H9 (cell line): ENCODE data around the gene NPPC. TPM values are rescaled to one million over a fixed set of nuclear protein-coding genes. Genes with fewer than 3 reads are reported as not detected.

ENCODE experiments used
- DNase-seq: peaks from one replicate; pipeline ENCODE4 v3.0.0-alpha.2; 2017
- H2AFZ ChIP-seq: one replicate; pipeline ENCODE4 v1.6.1; 2013; ENCODE audit warnings: mild to moderate bottlenecking, low read length, control low read depth, moderate library complexity
- H2AK5ac ChIP-seq: 2 replicates; pipeline ENCODE4 v1.6.1; 2013; ENCODE audit warnings: low read length, control low read depth, mixed read lengths; ENCODE audit not compliant: insufficient read length
- H2BK120ac ChIP-seq: one replicate; pipeline ENCODE4 v1.6.1; 2013; ENCODE audit warnings: low read depth, mild to moderate bottlenecking, low read length, control low read depth, inconsistent platforms; ENCODE audit not compliant: poor library complexity, severe bottlenecking
- H2BK12ac ChIP-seq: 2 replicates; pipeline ENCODE4 v1.6.1; 2013; ENCODE audit warnings: low read length, control low read depth, mixed read lengths, low read depth; ENCODE audit not compliant: insufficient read length
- H2BK15ac ChIP-seq: 2 replicates; pipeline ENCODE4 v1.6.1; 2013; ENCODE audit warnings: low read depth, low read length, control low read depth
- H2BK20ac ChIP-seq: one replicate; pipeline ENCODE4 v1.6.1; 2013; ENCODE audit warnings: low read depth, mild to moderate bottlenecking, low read length, control low read depth, inconsistent platforms; ENCODE audit not compliant: poor library complexity, severe bottlenecking
- H2BK5ac ChIP-seq: 2 replicates; pipeline ENCODE4 v1.6.1; 2013; ENCODE audit warnings: low read length, control low read depth, mixed read lengths; ENCODE audit not compliant: insufficient read length
- H3K14ac ChIP-seq: 2 replicates; pipeline ENCODE4 v1.6.1; 2013; ENCODE audit warnings: low read length, control low read depth; ENCODE audit not compliant: insufficient read depth
- H3K18ac ChIP-seq: 2 replicates; pipeline ENCODE4 v1.6.1; 2013; ENCODE audit warnings: low read depth, mild to moderate bottlenecking, mixed read lengths, low read length, control low read depth; ENCODE audit not compliant: insufficient read length
- H3K23ac ChIP-seq: 2 replicates; pipeline ENCODE4 v1.6.1; 2013; ENCODE audit warnings: low read length, control low read depth, mixed read lengths, low read depth; ENCODE audit not compliant: insufficient read length
- H3K23me2 ChIP-seq: 2 replicates; pipeline ENCODE4 v1.6.1; 2013; ENCODE audit warnings: low read depth, mild to moderate bottlenecking, mixed read lengths, low read length, control low read depth; ENCODE audit not compliant: insufficient read length, poor library complexity, severe bottlenecking
- H3K27ac ChIP-seq: 2 replicates; pipeline ENCODE4 v1.5.1; 2013; ENCODE audit warnings: low read length, control low read depth, mixed read lengths, low read depth; ENCODE audit not compliant: insufficient read length
- H3K27me3 ChIP-seq: 2 replicates; pipeline ENCODE4 v1.6.1; 2013; ENCODE audit warnings: low read length, control low read depth, inconsistent platforms; ENCODE audit not compliant: insufficient read depth
- H3K4ac ChIP-seq: 2 replicates; pipeline ENCODE4 v1.6.1; 2013; ENCODE audit warnings: low read depth, mild to moderate bottlenecking, control low read depth, inconsistent platforms, low read length, moderate library complexity
- H3K4me1 ChIP-seq: 2 replicates; pipeline ENCODE4 v1.6.1; 2013; ENCODE audit warnings: low read length, control low read depth, inconsistent platforms; ENCODE audit not compliant: insufficient read depth
- H3K4me2 ChIP-seq: 2 replicates; pipeline ENCODE4 v1.6.1; 2013; ENCODE audit warnings: low read length, control low read depth, mixed read lengths; ENCODE audit not compliant: insufficient read length, insufficient read depth
- H3K56ac ChIP-seq: 2 replicates; pipeline ENCODE4 v1.6.1; 2013; ENCODE audit warnings: low read depth, mild to moderate bottlenecking, mixed read lengths, low read length, control low read depth; ENCODE audit not compliant: insufficient read length
- H3K79me1 ChIP-seq: 2 replicates; pipeline ENCODE4 v1.6.1; 2013; ENCODE audit warnings: low read depth, mild to moderate bottlenecking, moderate library complexity, low read length, control low read depth, inconsistent platforms; ENCODE audit not compliant: insufficient read depth, poor library complexity, severe bottlenecking
- H3K79me2 ChIP-seq: 2 replicates; pipeline ENCODE4 v1.6.1; 2013; ENCODE audit warnings: low read length, control low read depth, inconsistent platforms; ENCODE audit not compliant: insufficient read depth
- H3K9ac ChIP-seq: 2 replicates; pipeline ENCODE4 v1.6.1; 2013; ENCODE audit warnings: low read length, control low read depth, mixed read lengths; ENCODE audit not compliant: insufficient read length; ENCODE audit errors: extremely low read depth
- H3K9me3 ChIP-seq: one replicate; pipeline ENCODE4 v1.6.1; 2013; ENCODE audit warnings: low read depth, low read length, inconsistent platforms; ENCODE audit not compliant: control insufficient read depth
- H3T11ph ChIP-seq: one replicate; pipeline ENCODE4 v1.6.1; 2013; ENCODE audit warnings: mild to moderate bottlenecking, low read length, control low read depth, inconsistent platforms
- H4K20me1 ChIP-seq: one replicate; pipeline ENCODE4 v1.6.1; 2013; ENCODE audit not compliant: control insufficient read depth, insufficient read length, insufficient read depth
- H4K5ac ChIP-seq: 2 replicates; pipeline ENCODE4 v1.6.1; 2013; ENCODE audit warnings: low read depth, mild to moderate bottlenecking, mixed read lengths, low read length, control low read depth; ENCODE audit not compliant: insufficient read length
- H4K8ac ChIP-seq: replicated peaks from 2 replicates; pipeline ENCODE4 v1.6.1; 2013; ENCODE audit warnings: low read length, control low read depth, mixed read lengths, low read depth; ENCODE audit not compliant: insufficient read length
- H4K91ac ChIP-seq: 2 replicates; pipeline ENCODE4 v1.6.1; 2013; ENCODE audit warnings: low read depth, mild to moderate bottlenecking, moderate library complexity, mixed read lengths, low read length, control low read depth; ENCODE audit not compliant: insufficient read length
- H3K27ac Mint-ChIP-seq, 3 experiments: 2 replicates in 2 of 3; 3 replicates in 1 of 3; pipeline ENCODE4 v1.8.0; 2020 to 2021; ENCODE audit warnings: mixed read lengths in 3 of 3, mild to moderate bottlenecking in 1 of 3, moderate library complexity in 1 of 3
- H3K27me3 Mint-ChIP-seq: 2 replicates; pipeline ENCODE4 v1.8.0; 2021; ENCODE audit warnings: low read depth, mild to moderate bottlenecking, moderate library complexity, mixed read lengths
- H3K36me3 Mint-ChIP-seq, 3 experiments: 2 replicates in 2 of 3; 3 replicates in 1 of 3; pipeline ENCODE4 v1.8.0; 2020 to 2021; ENCODE audit warnings: low read depth in 3 of 3, mixed read lengths in 3 of 3; ENCODE audit not compliant: insufficient read depth in 1 of 3
- H3K4me1 Mint-ChIP-seq, 2 experiments: 2 replicates each; pipeline ENCODE4 v1.8.0; 2020; ENCODE audit warnings: mixed read lengths in 2 of 2
- H3K4me3 Mint-ChIP-seq, 2 experiments: 2 replicates in 1 of 2; 3 replicates in 1 of 2; pipeline ENCODE4 v1.8.0; 2020 to 2021; ENCODE audit warnings: mild to moderate bottlenecking in 2 of 2, mixed read lengths in 2 of 2, moderate library complexity in 1 of 2
- H3K9me3 Mint-ChIP-seq, 2 experiments: 2 replicates in 1 of 2; 3 replicates in 1 of 2; pipeline ENCODE4 v1.8.0; 2020; ENCODE audit warnings: mild to moderate bottlenecking in 2 of 2, mixed read lengths in 2 of 2, moderate library complexity in 1 of 2
- WGBS: extraction: QIAGEN DNeasy Blood & Tissue Kit; methylation state at CpG from one replicate; pipeline ENCODE4 v1.1.7; 2013; ENCODE audit warnings: missing lambda C conversion rate, low lambda C conversion rate, mixed read lengths; ENCODE audit not compliant: insufficient read length; ENCODE audit errors: extremely low coverage; 5-methylcytosine and 5-hydroxymethylcytosine counted together
- total RNA-seq: library from RNA; stranded (reverse); gene quantifications from 2 replicates; pipeline ENCODE4 v1.2.1, GENCODE V29; 2021
- TF ChIP-seq, protein P1 (sequence below): fragments of 200-600 bp; sonication (generic); conservative IDR thresholded peaks from 3 replicates; pipeline ENCODE4 v1.8.0; 2021; ENCODE audit warnings: antibody characterized with exemption, mild to moderate bottlenecking

The NPPC gene
- total RNA-seq, 1 experiment from 2014 or later: 1.1 TPM

GRCh38 chr2:231931481-231931915, 5.3 kb upstream of the NPPC start:
- H2BK5ac ChIP-seq: no peak overlapping the region
- H2BK20ac ChIP-seq: no peak overlapping the region
- no peaks in the 10 kb centered on the region for H3K79me2 ChIP-seq
- H2AK5ac ChIP-seq: no peak overlapping the region
- Mint-ChIP-seq H3K9me3 (no peaks in the 10 kb centered on the region; a peak in 1 of 5 replicates), H3K4me3 (no peak overlapping the region), H3K4me1 (peaks cover 11 to 15% of the 10 kb centered on the region in 2 experiments), H3K36me3 (no peaks in the 10 kb centered on the region), H3K27me3 (peaks cover 48% of the 10 kb centered on the region), H3K27ac (no peak overlapping the region)
- no peak overlapping the region for H3K9ac ChIP-seq
- H3K79me1 ChIP-seq: no peaks in the 10 kb centered on the region
- no peaks in the 10 kb centered on the region for H3K4me1 ChIP-seq
- no peak overlapping the region for H3K14ac ChIP-seq
- no peak overlapping the region for H2BK15ac ChIP-seq
- H2BK12ac ChIP-seq: no peak overlapping the region
- H3K27me3 ChIP-seq: peaks cover 15% of the 10 kb centered on the region; the same call in 1 of the 2 replicates
- no peak overlapping the region for H4K5ac ChIP-seq
- no peak overlapping the region for H4K91ac ChIP-seq
- H3K23me2 ChIP-seq: peaks cover 7% of the 10 kb centered on the region
- H3K23ac ChIP-seq: no peak overlapping the region
- no peaks in the 10 kb centered on the region for H3K9me3 ChIP-seq
- H3T11ph ChIP-seq: no peak overlapping the region
- no CpG with 5 or more reads among the region's 7 CpGs for WGBS
- H3K56ac ChIP-seq: no peak overlapping the region
- H3K4me2 ChIP-seq: no peak overlapping the region
- H3K27ac ChIP-seq: no peak overlapping the region
- no peak overlapping the region for H2BK120ac ChIP-seq
- H4K20me1 ChIP-seq: no peaks in the 10 kb centered on the region
- H3K18ac ChIP-seq: no peak overlapping the region
- no peak overlapping the region for H3K4ac ChIP-seq
- TF ChIP-seq, protein P1, sequence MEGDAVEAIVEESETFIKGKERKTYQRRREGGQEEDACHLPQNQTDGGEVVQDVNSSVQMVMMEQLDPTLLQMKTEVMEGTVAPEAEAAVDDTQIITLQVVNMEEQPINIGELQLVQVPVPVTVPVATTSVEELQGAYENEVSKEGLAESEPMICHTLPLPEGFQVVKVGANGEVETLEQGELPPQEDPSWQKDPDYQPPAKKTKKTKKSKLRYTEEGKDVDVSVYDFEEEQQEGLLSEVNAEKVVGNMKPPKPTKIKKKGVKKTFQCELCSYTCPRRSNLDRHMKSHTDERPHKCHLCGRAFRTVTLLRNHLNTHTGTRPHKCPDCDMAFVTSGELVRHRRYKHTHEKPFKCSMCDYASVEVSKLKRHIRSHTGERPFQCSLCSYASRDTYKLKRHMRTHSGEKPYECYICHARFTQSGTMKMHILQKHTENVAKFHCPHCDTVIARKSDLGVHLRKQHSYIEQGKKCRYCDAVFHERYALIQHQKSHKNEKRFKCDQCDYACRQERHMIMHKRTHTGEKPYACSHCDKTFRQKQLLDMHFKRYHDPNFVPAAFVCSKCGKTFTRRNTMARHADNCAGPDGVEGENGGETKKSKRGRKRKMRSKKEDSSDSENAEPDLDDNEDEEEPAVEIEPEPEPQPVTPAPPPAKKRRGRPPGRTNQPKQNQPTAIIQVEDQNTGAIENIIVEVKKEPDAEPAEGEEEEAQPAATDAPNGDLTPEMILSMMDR: no peak
- no peak for DNase-seq
- H4K8ac ChIP-seq: no peak overlapping the region
- no peak overlapping the region for H2AFZ ChIP-seq
